HG02840 (cell line): Measurements from ENCODE around the gene SAP25.
"Not testable (repeated sequence)": the region's sequence is repeated elsewhere in the genome, so short reads cannot be mapped to it uniquely, and the experiment has no call there.

Experiments used
- ATAC-seq: cut with Tn5 transposase; IDR thresholded peaks from one replicate; pipeline ENCODE4 v1.9.1; 2021; ENCODE audit warnings: mild to moderate bottlenecking, moderate library complexity, moderate number of reproducible peaks; ENCODE audit not compliant: unreplicated experiment, low FRiP score

SAP25 gene

DNA sequence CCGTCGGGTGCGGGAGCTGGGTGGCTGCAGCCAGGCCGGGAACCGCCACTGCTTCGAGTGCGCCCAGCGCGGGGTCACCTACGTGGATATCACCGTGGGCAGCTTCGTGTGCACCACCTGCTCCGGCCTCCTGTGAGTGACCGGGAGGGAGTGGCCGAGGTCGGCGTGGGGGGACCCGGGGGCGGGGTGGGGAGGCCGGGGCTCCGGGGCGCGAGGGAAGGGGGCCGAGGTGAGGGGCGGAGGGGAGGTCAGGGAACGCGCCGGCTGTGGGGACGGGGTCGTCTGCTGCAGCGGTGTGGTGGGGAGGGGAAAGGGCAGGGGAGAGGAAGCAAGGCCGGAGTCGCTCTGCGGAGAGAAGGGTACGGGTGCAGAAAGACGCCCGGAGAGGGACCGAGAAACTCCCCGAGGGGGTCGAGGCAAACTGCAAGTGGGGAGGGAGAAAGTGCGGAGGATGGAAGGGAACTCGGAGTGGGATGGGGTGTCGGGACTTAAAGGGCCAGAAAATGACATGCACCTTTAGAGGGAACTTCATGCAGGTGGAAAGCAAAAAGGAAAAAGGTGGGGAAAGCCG lies 34.2 kb downstream of the SAP25 start:
- no peak for ATAC-seq

GRCh38 chr7:100538654-100539435 lies 34.9 kb downstream of the SAP25 start, which contains the start of gene AGFG2:
TSS of gene AGFG2 (plus strand) at chr7:100539203. CDS start at chr7:100539347, 144 bp downstream.
- ATAC-seq = peak; percentile 93

- no peak for ATAC-seq
Observed at GRCh38 chr7:100538348-100538653, 35.4 kb downstream of the SAP25 start.

GRCh38 chr7:100536695-100537094 lies 37.0 kb downstream of the SAP25 start:
- not testable (repeated sequence) for ATAC-seq

DNA sequence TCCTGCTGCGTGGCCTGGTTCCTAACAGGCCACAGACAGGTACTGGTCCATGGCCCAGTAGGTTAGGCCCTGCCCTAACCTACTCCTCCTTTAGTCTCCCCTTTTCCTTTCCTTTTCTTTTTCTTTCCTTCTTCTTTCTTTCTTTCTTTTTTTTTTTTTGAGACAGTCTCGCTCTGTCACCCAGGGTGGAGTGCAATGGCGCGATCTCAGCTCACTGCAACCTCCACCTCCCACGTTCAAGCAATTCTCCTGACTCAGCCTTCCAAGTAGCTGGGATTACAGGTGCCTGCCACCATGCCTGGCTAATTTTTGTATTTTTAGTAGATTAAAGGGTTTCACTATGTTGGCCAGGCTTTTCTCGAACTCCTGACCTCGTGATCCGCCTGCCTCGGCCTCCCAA lies 37.7 kb downstream of the SAP25 start:
- not testable (repeated sequence) for ATAC-seq

GRCh38 chr7:100532165-100533022 lies 41.3 kb downstream of the SAP25 start:
- no peak for ATAC-seq

DNA sequence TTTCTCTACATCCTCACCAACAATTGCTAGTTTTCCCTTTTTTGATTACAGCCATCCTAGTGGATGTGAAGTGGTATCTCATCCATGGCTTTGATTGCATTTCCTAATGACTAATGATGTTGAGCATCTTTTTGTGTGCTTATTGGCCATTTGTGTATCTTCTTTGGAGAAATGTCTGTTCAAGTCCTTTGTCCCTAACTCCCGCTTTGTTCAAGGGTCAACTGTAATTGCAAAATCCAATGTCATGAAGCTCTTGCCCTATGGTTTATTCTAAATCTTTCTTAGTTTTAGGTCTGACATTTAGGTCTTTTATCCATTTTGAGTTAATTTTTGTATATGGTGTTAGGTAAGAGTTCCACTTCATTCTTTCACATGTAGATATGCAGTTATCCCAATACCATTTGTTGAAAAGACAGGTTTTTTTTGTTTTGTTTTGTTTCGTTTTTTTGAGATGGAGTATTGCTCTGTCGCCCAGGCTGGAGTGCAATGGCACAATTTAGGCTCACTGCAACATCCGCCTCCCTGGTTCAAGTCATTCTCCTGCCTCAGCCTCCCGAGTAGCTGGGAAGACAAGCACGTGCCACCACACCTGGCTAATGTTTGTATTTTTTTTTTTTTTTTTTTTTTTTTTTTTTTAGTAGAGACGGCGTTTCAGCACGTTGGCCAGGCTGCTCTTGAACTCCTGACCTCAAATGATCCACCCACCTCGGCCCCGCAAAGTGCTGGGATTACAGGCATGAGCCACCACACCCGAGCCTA lies 45.4 kb downstream of the SAP25 start:
- not testable (repeated sequence) for ATAC-seq

DNA sequence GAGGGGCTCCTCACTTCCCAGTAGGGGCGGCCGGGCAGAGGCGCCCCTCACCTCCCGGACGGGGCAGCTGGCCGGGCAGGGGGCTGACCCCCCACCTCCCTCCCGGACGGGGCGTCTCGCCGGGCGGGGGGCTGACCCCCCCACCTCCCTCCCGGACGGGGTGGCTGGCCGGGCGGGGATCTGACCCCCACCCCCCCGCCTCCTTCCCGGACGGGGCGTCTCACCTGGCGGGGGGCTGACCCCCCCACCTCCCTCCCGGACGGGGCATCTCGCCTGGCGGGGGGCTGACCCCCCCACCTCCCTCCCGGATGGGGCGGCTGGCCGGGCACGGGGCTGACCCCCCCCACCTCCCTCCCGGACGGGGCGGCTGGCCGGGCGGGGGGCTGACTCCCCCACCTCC lies 50.5 kb downstream of the SAP25 start:
- not testable (repeated sequence) for ATAC-seq
